Erythroblast (primary cell): ENCODE data around the gene KCNJ16.

Experiments
- DNase-seq, 2 experiments: peaks; one replicate each; lab custom pipeline; 2025; lab: John Stamatoyannopoulos, UW
- GATA1 ChIP-seq: IDR thresholded peaks from 2 replicates; pipeline ENCODE4 v1.6.1; 2011; ENCODE audit warnings: low read depth, mild to moderate bottlenecking, control low read depth, low read length, moderate library complexity
- POLR2A ChIP-seq: IDR thresholded peaks from 2 replicates; pipeline ENCODE4 v1.6.1; 2011; ENCODE audit warnings: mild to moderate bottlenecking, low read length

Gene KCNJ16

GRCh38 chr17:70137451-70138230 is 62.6 kb downstream of the KCNJ16 start:
- TF ChIP-seq GATA1 (no peak), POLR2A (no peak)

GRCh38 chr17:70138291-70138865 is 63.4 kb downstream of the KCNJ16 start:
- TF ChIP-seq GATA1 (no peak), POLR2A (no peak)
- DNase-seq: no peak

More at GRCh38 chr17:70137451-70138230, 62.6 kb downstream of the KCNJ16 start:
- DNase-seq: no peak

GRCh38 chr17:70139449-70139993 is 64.5 kb downstream of the KCNJ16 start:
- no peak for DNase-seq

GRCh38 chr17:70144260-70144846 is 69.3 kb downstream of the KCNJ16 start:
- DNase-seq: peak; percentile 2 to 37
- TF ChIP-seq POLR2A: no peak
- no peak for TF ChIP-seq GATA1

More at GRCh38 chr17:70139449-70139993, 64.5 kb downstream of the KCNJ16 start:
- TF ChIP-seq GATA1 (no peak), POLR2A (no peak)

GRCh38 chr17:70153210-70153609 is 78.2 kb downstream of the KCNJ16 start:
- no peak for DNase-seq
- TF ChIP-seq POLR2A: no peak
- TF ChIP-seq GATA1: no peak

- TF ChIP-seq POLR2A (no peak), GATA1 (no peak)
- DNase-seq: no peak
These were observed 82.1 kb downstream of the KCNJ16 start for GRCh38 chr17:70157151-70157550.

GRCh38 chr17:70158180-70158579 is 83.2 kb downstream of the KCNJ16 start:
- no peak for TF ChIP-seq POLR2A
- DNase-seq: no peak

GRCh38 chr17:70158591-70158990 is 83.6 kb downstream of the KCNJ16 start:
- no peak for DNase-seq
- TF ChIP-seq POLR2A (no peak), GATA1 (no peak)

GRCh38 chr17:70159980-70160379 is 85.0 kb downstream of the KCNJ16 start:
- DNase-seq: no peak
- TF ChIP-seq POLR2A: no peak
- TF ChIP-seq GATA1: no peak

- DNase-seq: no peak
- TF ChIP-seq GATA1 (no peak), POLR2A (no peak)
These were observed 86.5 kb downstream of the KCNJ16 start for GRCh38 chr17:70161519-70161918.

GRCh38 chr17:70165383-70165782 is 90.4 kb downstream of the KCNJ16 start:
- DNase-seq: no peak
- no peak for TF ChIP-seq GATA1
- TF ChIP-seq POLR2A: no peak

GRCh38 chr17:70166615-70167014 is 91.6 kb downstream of the KCNJ16 start:
- no peak for TF ChIP-seq GATA1
- TF ChIP-seq POLR2A: no peak
- DNase-seq: no peak

GRCh38 chr17:70168044-70168976 is 93.3 kb downstream of the KCNJ16 start:
- TF ChIP-seq POLR2A (no peak), GATA1 (no peak)
- peak; percentile 9 to 13 for DNase-seq
